Choroid plexus epithelial cell (primary cell): ENCODE data around the gene FAM78A.
A peak's percentile ranks its signal among the peaks of the same experiment; 100 is the strongest.
"Not testable (repeated sequence)": the region's sequence is repeated elsewhere in the genome, so short reads cannot be mapped to it uniquely, and the experiment has no call there.

Source experiments
- DNase-seq: peaks from one replicate; pipeline ENCODE4 v3.0.0-alpha.2; 2010; ENCODE audit warnings: low read depth
- H3K4me3 ChIP-seq: 2 replicates; pipeline ENCODE4 v1.5.1; 2011; ENCODE audit warnings: low read depth, mild to moderate bottlenecking, control low read depth, low read length, moderate library complexity
- CTCF ChIP-seq: conservative IDR thresholded peaks from 2 replicates; pipeline ENCODE4 v1.5.1; 2011; ENCODE audit warnings: low read depth, mild to moderate bottlenecking, control low read depth, inconsistent platforms, low read length, moderate library complexity

The FAM78A gene

GRCh38 chr9:131257266-131258025, 18.9 kb downstream of the FAM78A start:
- H3K4me3 ChIP-seq, result no peak overlapping the region
- no peak for DNase-seq
- TF ChIP-seq CTCF, result no peak

DNA sequence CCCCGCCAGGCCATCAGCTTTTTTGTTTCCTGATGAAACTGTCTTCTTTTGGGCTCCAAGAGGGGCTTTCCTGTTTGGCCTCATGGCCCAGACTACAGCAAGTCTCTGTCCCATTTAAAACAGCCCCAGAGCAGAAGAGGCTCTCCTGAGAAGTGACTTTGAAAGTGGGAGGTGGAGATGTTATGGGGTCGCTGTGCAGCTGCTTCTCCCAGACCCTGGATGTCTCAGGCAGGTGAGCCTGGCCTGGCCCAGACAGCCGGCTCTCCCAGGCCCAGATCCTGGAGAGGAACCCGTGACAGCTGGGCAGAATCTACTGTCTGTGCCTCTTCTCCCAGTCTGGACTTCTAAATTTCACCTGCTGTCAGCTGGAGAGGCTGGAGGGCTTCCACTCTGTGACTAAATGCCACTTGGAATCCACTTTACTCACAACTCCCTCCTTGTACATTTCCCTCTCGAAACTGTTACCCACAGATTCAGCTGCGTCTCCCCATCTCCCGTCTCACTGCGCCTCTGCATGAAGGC, 20.6 kb downstream of the FAM78A start:
- no peak overlapping the region for H3K4me3 ChIP-seq
- no peak for DNase-seq

DNA sequence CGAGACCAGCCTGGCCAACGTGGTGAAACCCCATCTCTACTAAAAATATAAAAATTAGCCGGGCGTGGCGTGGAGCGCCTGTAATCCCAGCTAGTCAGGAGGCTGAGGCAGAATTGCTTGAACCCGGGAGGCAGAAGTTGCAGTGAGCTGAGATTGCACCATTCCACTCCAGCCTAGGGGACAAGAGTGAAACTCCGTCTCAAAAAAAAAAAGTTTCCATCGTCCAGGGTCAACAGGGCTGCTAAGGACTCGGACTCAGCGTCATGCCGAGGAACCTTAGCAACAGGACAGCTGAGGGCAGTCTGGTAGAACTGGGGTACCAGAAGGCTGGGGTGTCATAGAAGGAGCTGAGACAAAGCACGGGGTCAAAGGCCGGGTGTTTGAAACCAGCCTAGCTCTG, 21.7 kb downstream of the FAM78A start:
- no peak for TF ChIP-seq CTCF
- DNase-seq, result no peak
- H3K4me3 ChIP-seq, result no peak overlapping the region

More for the DNA sequence above, 20.6 kb downstream of the FAM78A start:
- TF ChIP-seq CTCF, result no peak

GRCh38 chr9:131253891-131254491, 22.3 kb downstream of the FAM78A start:
- DNase-seq, result peak; percentile 58
- H3K4me3 ChIP-seq, result no peak overlapping the region
- no peak for TF ChIP-seq CTCF

DNA sequence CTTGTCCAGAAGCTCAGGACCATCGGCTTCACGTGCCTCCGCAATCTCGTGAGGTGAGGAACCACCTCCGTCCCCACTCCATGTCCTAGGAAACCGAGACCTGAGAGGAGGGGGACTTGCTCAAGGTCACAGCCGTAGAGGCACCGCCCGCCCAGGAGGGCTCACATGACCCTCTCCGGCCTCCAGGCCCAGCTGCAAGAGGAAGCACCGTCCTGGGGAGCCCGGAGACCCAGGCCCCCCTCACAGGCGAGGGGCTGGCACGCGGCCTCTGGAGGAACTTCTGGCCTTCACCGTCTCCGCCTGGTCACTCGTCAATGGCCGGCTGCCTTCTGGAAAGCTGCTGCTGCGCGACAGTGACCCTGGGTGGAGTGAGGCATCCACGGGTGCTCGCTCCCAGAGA, 24.2 kb downstream of the FAM78A start:
- DNase-seq, result no peak
- no peak overlapping the region for H3K4me3 ChIP-seq
- TF ChIP-seq CTCF, result no peak

DNA sequence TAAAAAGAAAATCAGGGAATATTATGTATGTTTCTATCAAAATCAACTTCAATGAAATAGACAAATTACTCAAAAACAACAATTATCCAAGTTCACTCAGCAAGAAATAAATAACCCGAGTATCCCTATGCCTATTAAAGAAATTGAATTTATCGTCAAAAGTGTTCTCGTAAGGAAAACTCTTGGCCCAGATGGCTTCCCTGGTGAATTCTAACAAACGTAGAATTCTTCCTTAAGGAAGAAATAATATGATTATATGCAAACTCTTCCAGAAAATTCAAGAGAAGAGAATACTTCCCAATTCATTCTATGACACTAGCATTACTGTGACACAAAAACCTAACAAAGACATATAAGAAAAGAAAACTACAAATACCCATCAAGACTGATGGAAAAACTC, 29.7 kb downstream of the FAM78A start:
- no peak overlapping the region for H3K4me3 ChIP-seq
- DNase-seq, result no peak
- no peak for TF ChIP-seq CTCF

GRCh38 chr9:131244331-131244730, 32.0 kb downstream of the FAM78A start:
- not testable (repeated sequence) for DNase-seq, H3K4me3 ChIP-seq
